Astrocyte of the cerebellum (primary cell): ENCODE data around the gene SIRT2.

Experiments used
- DNase-seq: peaks from one replicate; pipeline ENCODE4 v3.0.0-alpha.2; 2011; ENCODE audit warnings: low read depth
- H3K4me3 ChIP-seq: 2 replicates; pipeline ENCODE4 v1.5.1; 2011; ENCODE audit warnings: mild to moderate bottlenecking, low read depth, low read length, moderate library complexity
- CTCF ChIP-seq: IDR thresholded peaks from 2 replicates; pipeline ENCODE4 v1.5.1; 2012; ENCODE audit warnings: low read length, low read depth, moderate library complexity, mild to moderate bottlenecking; ENCODE audit errors: missing control alignments
- in situ Hi-C: cut with HindIII; loops from 2 replicates; pipeline ENCODE4 v1.10.0; 2017; ENCODE audit warnings: low sequenced_read_pairs

The SIRT2 gene

GRCh38 chr19:38929929-38930775 lies 30.7 kb upstream of the SIRT2 start, which contains the start of gene SARS2:
SARS2 (minus strand) TSS chr19:38930763; CDS start chr19:38930736, 27 bp downstream.
- peak within 1 kb of the TSS; percentile 97 for H3K4me3 ChIP-seq

GRCh38 chr19:38928391-38929001 lies 29.1 kb upstream of the SIRT2 start:
- TF ChIP-seq CTCF, result no peak
- DNase-seq, result no peak
- in situ Hi-C loops, result no loop called here
- no peak overlapping the region for H3K4me3 ChIP-seq

More at GRCh38 chr19:38929929-38930775, 30.7 kb upstream of the SIRT2 start, which contains the start of gene SARS2:
- peak; percentile 100 for TF ChIP-seq CTCF
- in situ Hi-C loops, result no loop called here
- DNase-seq, result peak; percentile 86

- in situ Hi-C loops, result no loop called here
- DNase-seq, result no peak
- no peak for TF ChIP-seq CTCF
- no peak overlapping the region for H3K4me3 ChIP-seq
These were observed 25.0 kb upstream of the SIRT2 start for GRCh38 chr19:38924388-38924787.

GRCh38 chr19:38922482-38922881 lies 23.1 kb upstream of the SIRT2 start:
- no peak overlapping the region for H3K4me3 ChIP-seq
- no peak for DNase-seq
- in situ Hi-C loops, result no loop called here
- TF ChIP-seq CTCF, result no peak

GRCh38 chr19:38921420-38922274 lies 22.2 kb upstream of the SIRT2 start:
- DNase-seq, result no peak
- no peak for TF ChIP-seq CTCF
- no peak overlapping the region for H3K4me3 ChIP-seq
- in situ Hi-C loops, result no loop called here

GRCh38 chr19:38920602-38921419 lies 21.4 kb upstream of the SIRT2 start:
- no peak overlapping the region for H3K4me3 ChIP-seq
- in situ Hi-C loops, result no loop called here
- no peak for DNase-seq
- TF ChIP-seq CTCF, result no peak
